GM19328 (cell line): ENCODE measurements around the gene PDCD4.
A peak's percentile ranks its signal among the peaks of the same experiment; 100 is the strongest.

ENCODE experiments used
- ATAC-seq: cut with Tn5 transposase; IDR thresholded peaks from one replicate; pipeline ENCODE4 v1.9.1; 2021; ENCODE audit warnings: mild to moderate bottlenecking, moderate library complexity; ENCODE audit not compliant: unreplicated experiment

The PDCD4 gene

DNA sequence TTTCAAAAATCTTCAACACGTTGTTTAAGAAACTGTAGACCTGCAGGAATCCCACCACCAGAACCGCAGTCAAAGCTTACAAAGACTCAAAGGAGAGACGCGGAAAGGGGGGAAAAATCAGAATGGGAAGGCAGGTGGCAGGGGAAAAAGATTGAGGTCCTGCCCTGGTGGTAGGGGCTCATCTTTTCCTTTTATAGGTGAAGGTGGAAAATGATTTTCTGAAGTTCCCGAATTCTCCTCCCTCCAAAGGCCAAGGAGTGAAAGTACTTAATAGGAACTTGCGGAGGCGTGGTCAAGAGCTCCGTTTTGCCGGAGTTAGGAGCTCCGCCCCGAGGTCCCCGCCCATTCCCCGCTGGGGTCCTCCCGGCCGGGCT lies 46.5 kb downstream of the PDCD4 start:
- no peak for ATAC-seq

DNA sequence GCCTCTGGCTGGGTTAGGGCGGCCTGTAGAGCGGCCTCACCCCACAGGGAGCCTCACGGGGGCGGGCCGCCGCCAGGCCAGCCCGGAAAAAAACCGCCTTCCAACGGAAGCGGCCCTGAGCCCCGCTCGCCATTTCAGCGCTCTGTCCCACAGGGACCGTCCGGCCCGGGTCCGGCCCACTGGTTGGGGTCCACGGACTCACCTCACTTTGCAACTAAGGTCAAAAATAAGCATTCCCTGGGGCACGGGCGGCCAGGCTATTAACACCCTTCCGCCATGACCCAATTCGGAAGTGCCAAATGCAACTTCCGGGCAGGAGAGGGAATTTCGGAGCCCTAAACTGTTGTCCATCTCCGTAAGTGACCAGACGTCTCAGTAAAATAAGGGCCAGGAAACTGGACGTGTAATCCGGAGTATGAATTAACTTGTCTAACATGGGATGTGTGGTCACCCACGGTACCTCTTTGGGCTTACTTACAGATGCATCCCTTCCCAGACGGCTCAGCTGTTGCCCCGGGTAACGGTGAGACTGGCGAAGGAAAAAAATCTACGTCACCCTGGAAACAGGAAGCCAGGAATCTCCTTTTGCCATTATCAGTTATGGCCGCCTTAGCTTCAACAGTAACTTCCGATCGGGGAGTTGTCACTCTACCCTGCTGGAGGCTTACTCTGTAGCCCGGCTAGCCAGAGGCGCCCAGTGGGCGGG lies 47.1 kb downstream of the PDCD4 start, which contains the start of gene BBIP1:
Gene BBIP1 (minus strand): TSS at position 538 of the 706 bp plus-strand sequence. CDS start 1,023 bp downstream, outside the sequence.
- peak; percentile 79 for ATAC-seq

DNA sequence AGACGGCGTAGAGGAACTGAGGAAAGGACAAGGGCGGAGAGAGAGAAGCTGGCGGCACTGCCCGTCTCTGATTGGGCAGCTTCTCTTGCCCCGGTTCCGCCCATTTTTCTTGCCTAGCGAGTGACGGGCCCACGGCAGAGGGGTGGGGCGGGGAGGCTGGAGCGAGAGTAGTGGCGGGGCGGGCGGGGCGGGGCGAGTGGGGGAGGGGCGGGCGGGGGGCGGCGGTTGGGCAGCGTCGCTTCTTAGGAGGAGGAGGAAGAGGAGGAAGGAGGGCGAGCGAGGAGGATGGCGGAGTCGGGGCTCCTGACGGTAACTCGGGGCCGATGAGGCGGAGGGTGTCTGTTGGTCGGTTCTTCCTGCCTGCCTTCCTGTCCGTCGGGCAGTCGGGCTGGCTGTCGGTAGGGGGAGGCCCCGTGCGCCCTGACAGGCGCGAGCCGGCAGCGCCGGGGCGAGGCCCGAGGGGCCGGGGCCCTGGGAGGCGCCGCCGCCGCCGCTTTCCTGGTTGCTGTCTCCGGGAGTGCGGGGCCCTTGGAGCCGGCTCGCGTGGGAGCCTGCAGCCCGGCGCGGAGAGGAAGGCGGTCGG lies 47.7 kb downstream of the PDCD4 start, which contains the start of gene SHOC2:
Gene SHOC2 (plus strand): TSS at position 256 of the 583 bp plus-strand sequence. CDS start 44,755 bp downstream, outside the sequence.
- peak; percentile 8 for ATAC-seq

DNA sequence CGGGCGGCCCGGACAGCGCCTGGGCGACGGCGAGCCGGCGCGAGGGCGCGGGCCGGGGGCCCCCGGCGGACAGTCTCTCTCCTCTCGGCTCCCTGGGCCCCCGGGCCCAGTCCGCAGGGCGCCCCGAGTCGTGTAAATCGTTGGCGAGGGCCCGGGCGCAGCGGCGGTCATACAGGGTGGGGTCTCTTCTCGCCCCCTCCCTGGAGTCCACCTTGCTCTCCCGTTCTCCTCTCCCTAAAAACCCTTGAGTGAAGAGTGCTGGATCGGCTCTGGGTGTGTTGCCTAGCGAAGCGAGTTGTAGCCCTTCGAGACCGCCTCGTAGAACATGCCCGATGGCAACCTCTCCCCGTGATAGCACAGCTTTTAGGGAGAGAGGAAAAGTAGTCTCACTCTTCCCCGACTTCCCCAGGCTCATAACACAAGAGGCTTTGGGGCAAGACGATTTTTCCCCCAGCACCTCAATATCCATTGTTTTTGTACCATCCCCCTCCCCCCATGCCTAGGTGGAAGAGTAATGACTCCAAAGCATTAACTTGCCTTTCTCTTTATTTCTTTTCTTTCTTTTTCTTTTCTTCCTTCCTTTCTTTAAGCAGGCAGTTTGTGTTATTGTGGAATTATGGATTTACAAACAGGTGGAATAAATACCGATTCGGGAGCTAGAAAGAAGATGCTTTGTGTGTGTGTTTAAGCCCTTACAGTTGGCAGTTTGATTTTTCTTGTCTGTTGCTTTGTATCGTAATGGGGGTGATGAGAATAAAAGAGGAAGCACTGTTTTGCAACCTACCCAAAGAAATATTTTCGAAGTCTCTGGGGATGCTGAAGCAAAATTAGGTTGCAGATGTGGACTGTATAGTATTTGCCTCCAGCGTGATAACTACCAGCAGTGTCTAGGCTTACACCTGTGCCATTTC lies 48.5 kb downstream of the PDCD4 start:
- ATAC-seq, result peak; percentile 34

DNA sequence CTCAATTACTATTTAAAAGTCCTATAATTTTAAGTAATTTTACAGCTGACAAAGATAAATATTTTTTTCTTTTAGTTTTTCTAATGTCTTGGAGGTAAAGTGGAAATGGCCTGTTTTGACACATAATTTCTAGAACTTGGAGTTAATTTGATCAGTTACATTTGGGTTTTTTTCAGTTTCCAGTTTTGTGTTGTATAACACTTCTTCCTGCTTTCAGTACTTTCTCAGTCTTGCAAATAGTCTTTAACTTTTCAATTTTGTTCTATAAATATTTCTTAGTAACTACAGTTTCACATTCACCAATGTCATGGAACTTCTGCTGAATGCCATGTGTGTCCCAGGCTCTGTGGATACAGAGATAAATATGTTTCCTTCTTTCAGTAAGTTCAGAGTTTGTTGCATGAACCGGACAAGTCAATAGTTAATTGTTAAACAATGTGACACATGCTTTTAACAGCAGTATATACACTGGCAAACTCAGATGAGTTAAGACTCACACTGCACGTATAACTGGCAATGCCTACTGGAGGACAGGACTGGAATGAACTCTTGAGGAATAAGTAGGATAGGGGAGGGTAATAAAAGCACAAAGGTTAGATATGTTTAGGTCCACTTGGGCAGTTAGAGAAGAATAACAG lies 52.2 kb downstream of the PDCD4 start:
- no peak for ATAC-seq

- ATAC-seq, result no peak
Measured at GRCh38 chr10:110927461-110927860, 55.7 kb downstream of the PDCD4 start.

DNA sequence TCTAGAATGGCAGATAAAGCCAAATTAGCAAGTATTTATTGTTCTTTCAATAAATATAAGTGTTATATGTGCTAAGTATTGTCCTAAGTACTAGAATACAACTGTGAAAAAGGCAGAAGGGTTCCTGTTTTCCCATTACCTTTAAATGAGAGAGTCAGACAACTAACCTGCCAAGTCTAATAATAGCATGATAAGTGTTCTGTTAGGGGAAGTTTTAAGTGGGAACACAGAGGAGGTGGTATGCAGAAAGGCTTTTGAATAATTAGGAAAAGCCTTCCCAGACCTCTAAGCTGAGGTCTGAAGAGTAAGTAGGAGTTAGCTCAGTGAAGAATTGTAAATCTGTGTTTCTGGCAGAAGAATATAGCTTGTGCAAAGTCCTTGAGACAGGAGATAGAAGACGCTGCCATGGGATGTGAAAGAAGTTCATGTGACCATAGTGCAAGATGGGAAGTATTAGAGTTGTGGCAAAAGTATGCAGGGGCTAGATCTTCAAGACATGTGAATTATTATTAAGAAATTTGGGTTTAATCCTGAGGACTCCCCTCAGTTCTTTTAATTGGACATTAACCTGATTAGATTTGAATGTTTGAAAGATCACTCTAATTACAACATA lies 60.1 kb downstream of the PDCD4 start:
- no peak for ATAC-seq

DNA sequence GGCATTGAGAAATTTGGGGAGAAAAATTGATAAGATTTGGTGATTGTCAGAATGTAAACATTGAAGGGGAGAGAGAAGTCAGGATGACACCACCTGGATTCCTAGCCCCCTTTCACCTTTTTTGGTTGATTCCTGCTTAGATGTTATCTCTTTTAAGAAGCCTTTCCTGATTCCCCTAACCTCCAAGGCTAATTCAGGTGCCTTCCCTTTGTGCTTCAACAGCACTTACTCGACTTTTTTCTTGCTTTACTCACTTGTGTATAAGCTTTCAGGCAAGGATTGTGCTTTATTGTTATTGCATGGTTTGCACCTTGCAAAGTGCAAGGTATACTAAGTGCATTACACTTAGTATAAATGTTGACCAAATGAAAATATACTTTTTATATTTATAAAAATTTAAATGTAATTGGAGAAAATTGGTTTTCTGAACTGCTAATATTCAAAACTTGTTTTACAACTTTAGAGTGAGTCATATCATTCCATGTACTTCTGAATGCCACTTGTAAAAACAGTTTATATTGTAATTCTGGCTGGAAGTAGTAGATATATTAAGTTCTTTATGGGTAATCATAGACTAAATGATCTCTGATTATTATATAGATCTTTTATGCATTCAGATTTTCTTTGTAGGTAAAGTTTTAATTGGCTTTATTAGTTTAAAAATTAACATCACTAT lies 60.9 kb downstream of the PDCD4 start:
- no peak for ATAC-seq

- ATAC-seq, result no peak
Measured at GRCh38 chr10:110936757-110937156, 65.0 kb downstream of the PDCD4 start.

DNA sequence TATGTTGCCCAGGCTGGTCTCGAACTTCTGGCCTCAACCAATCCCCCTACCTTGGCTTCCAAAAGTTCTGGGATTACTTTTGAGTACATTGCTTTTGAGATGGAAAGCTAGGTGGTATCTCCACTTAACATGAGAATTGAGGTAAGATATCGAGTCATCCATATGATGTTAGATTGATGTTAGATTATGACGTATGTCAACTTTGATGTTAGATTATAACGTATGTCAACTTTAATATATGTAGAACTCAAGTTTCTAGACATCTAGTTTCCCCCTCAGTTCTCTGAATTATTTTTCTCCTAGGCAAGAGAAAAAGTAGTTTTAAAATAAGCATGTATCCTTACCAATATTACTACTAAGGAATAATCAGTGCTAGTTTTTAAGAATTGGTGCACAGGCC lies 67.7 kb downstream of the PDCD4 start:
- no peak for ATAC-seq

DNA sequence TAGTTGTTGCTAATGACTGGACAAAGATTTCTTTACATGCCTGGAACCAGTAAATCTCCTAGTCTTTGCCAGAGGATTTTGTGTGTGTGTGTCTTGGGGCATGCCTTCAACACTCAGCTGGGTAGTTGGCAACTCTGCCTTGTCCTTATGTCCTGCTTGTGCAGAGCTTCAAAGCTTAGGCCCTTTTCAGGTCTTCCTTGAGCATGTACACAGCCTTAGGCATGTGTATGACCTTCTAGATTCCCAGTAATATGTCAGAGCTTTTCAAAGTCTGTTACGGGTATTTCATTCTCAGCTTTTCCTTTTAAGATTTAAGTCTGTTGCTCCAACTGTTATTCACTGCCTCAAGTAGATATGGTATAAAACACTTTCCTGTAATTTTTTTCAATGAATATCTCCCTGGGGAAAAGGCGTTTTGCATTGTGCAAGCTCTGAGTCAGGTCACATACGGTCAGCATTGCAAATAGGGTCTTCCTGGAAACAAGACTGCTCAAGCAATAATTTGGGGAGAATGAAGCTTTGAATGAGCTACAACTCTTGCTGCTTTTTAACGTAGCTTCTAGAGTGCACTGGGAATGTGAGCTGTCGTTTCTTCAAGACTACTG lies 73.2 kb downstream of the PDCD4 start:
- ATAC-seq, result no peak

- no peak for ATAC-seq
Measured at GRCh38 chr10:110946496-110946895, 74.8 kb downstream of the PDCD4 start.

- no peak for ATAC-seq
Measured at GRCh38 chr10:110947061-110947595, 75.4 kb downstream of the PDCD4 start.
